Neural progenitor cell (in vitro differentiated cells): ENCODE results near the gene PTGER2. TPM values are rescaled to one million over a fixed set of nuclear protein-coding genes. Genes with fewer than 3 reads are reported as not detected.

ENCODE experiments used
- DNase-seq: peaks from one replicate; pipeline ENCODE4 v3.0.0-alpha.2; 2016; ENCODE audit warnings: low spot score
- H2AFZ ChIP-seq: fragments of 200-600 bp; sonication (generic); replicated peaks from 2 replicates; pipeline ENCODE4 v1.6.1; 2016; ENCODE audit warnings: antibody characterized with exemption
- H3F3A ChIP-seq: fragments of 200-600 bp; sonication (generic); 2 replicates; pipeline ENCODE4 v1.6.1; 2016; ENCODE audit warnings: antibody characterized with exemption, low read depth
- H3K27ac ChIP-seq: fragments of 200-600 bp; sonication (generic); 2 replicates; pipeline ENCODE4 v1.5.1; 2016; ENCODE audit warnings: mild to moderate bottlenecking
- H3K27me3 ChIP-seq: fragments of 200-600 bp; sonication (generic); 2 replicates; pipeline ENCODE4 v1.6.1; 2016; ENCODE audit warnings: mild to moderate bottlenecking, moderate library complexity
- H3K36me3 ChIP-seq: fragments of 200-600 bp; sonication (generic); 2 replicates; pipeline ENCODE4 v1.5.1; 2016
- H3K4me1 ChIP-seq: fragments of 200-600 bp; sonication (generic); 2 replicates; pipeline ENCODE4 v1.6.1; 2016; ENCODE audit warnings: mixed run types
- H3K4me2 ChIP-seq: fragments of 200-600 bp; sonication (generic); 2 replicates; pipeline ENCODE4 v1.6.1; 2016
- H3K4me3 ChIP-seq: fragments of 200-600 bp; sonication (generic); 2 replicates; pipeline ENCODE4 v1.5.1; 2016
- H3K79me2 ChIP-seq: fragments of 200-600 bp; sonication (generic); 2 replicates; pipeline ENCODE4 v1.6.1; 2016; ENCODE audit warnings: low read depth
- H3K9ac ChIP-seq: fragments of 200-600 bp; sonication (generic); 2 replicates; pipeline ENCODE4 v1.6.1; 2016
- H3K9me3 ChIP-seq: fragments of 200-600 bp; sonication (generic); 2 replicates; pipeline ENCODE4 v1.5.1; 2016; ENCODE audit warnings: low read depth
- H4K20me1 ChIP-seq: fragments of 200-600 bp; sonication (generic); 2 replicates; pipeline ENCODE4 v1.6.1; 2016; ENCODE audit warnings: low read depth
- H3K27ac Mint-ChIP-seq: 3 replicates; pipeline ENCODE4 v1.8.0; 2021; ENCODE audit warnings: mixed read lengths
- H3K27me3 Mint-ChIP-seq: 2 replicates; pipeline ENCODE4 v1.8.0; 2022; ENCODE audit warnings: low read depth, mild to moderate bottlenecking, inconsistent platforms, moderate library complexity, mixed read lengths; ENCODE audit not compliant: insufficient read depth
- H3K36me3 Mint-ChIP-seq: 3 replicates; pipeline ENCODE4 v1.8.0; 2021; ENCODE audit warnings: mixed read lengths
- H3K4me1 Mint-ChIP-seq: 3 replicates; pipeline ENCODE4 v1.8.0; 2021; ENCODE audit warnings: mixed read lengths
- H3K4me3 Mint-ChIP-seq: 3 replicates; pipeline ENCODE4 v1.8.0; 2021; ENCODE audit warnings: mild to moderate bottlenecking, moderate library complexity, mixed read lengths
- H3K9me3 Mint-ChIP-seq: 3 replicates; pipeline ENCODE4 v1.8.0; 2020; ENCODE audit warnings: mixed read lengths
- CTCF ChIP-seq: fragments of 200-600 bp; sonication (generic); IDR thresholded peaks from 2 replicates; pipeline ENCODE4 v1.5.1; 2017; ENCODE audit warnings: antibody characterized with exemption, mild to moderate bottlenecking
- EZH2 ChIP-seq: fragments of 200-600 bp; sonication (generic); IDR thresholded peaks from 2 replicates; pipeline ENCODE4 v1.6.1; 2017; ENCODE audit warnings: antibody characterized with exemption, mild to moderate bottlenecking, moderate library complexity
- EZH2phosphoT487 ChIP-seq: fragments of 200-600 bp; sonication (generic); IDR thresholded peaks from 2 replicates; pipeline ENCODE4 v1.6.1; 2017; ENCODE audit warnings: antibody characterized with exemption
- total RNA-seq: library from RNA; depleted of rRNA; stranded (reverse); fragments of >200 nt; gene quantifications from 2 replicates; pipeline ENCODE4 v1.2.3, GENCODE V29; 2015; ENCODE audit warnings: low replicate concordance

Gene PTGER2
- total RNA-seq, 1 donor from 2014 or later, result not detected

- H3K4me1 ChIP-seq, result no peaks in the 10 kb centered on the region
- Mint-ChIP-seq H3K9me3 (no peaks in the 10 kb centered on the region), H3K27me3 (peaks cover 1% of the 10 kb centered on the region), H3K27ac (no peak overlapping the region), H3K36me3 (no peaks in the 10 kb centered on the region), H3K4me1 (no peaks in the 10 kb centered on the region), H3K4me3 (no peak overlapping the region)
- no peaks in the 10 kb centered on the region for H4K20me1 ChIP-seq
- H3K9me3 ChIP-seq, result no peaks in the 10 kb centered on the region
- H3K27me3 ChIP-seq, result no peaks in the 10 kb centered on the region
- H3K36me3 ChIP-seq, result no peaks in the 10 kb centered on the region
- no peak overlapping the region for H2AFZ ChIP-seq
- no peak overlapping the region for H3K4me3 ChIP-seq
- no peak for DNase-seq
- H3K79me2 ChIP-seq, result no peaks in the 10 kb centered on the region
- TF ChIP-seq CTCF (no peak), EZH2 (no peak), EZH2phosphoT487 (no peak)
- H3K9ac ChIP-seq, result no peak overlapping the region
- H3K4me2 ChIP-seq, result no peak overlapping the region
- H3K27ac ChIP-seq, result no peak overlapping the region
- no peaks in the 10 kb centered on the region for H3F3A ChIP-seq
These were observed 9.7 kb upstream of the PTGER2 start for GRCh38 chr14:52304248-52304904.

GRCh38 chr14:52305014-52305413, 9.1 kb upstream of the PTGER2 start:
- no peak overlapping the region for H3K27ac ChIP-seq
- H3K9ac ChIP-seq, result no peak overlapping the region
- H3K27ac Mint-ChIP-seq, result no peak overlapping the region
- H3K36me3 ChIP-seq, result no peaks in the 10 kb centered on the region
- H3K79me2 ChIP-seq, result no peaks in the 10 kb centered on the region
- H3K4me2 ChIP-seq, result no peak overlapping the region
- H4K20me1 ChIP-seq, result no peaks in the 10 kb centered on the region
- H3F3A ChIP-seq, result no peaks in the 10 kb centered on the region
- no peak overlapping the region for H3K4me3 Mint-ChIP-seq
- H3K4me3 ChIP-seq, result no peak overlapping the region
- H3K27me3 ChIP-seq, result no peaks in the 10 kb centered on the region
- DNase-seq, result no peak
- no peaks in the 10 kb centered on the region for H3K9me3 ChIP-seq
- peaks cover 3% of the 10 kb centered on the region for H3K27me3 Mint-ChIP-seq
- H3K4me1 ChIP-seq, result no peaks in the 10 kb centered on the region
- H3K9me3 Mint-ChIP-seq, result no peaks in the 10 kb centered on the region
- H3K4me1 Mint-ChIP-seq, result no peaks in the 10 kb centered on the region
- H2AFZ ChIP-seq, result no peak overlapping the region
- no peaks in the 10 kb centered on the region for H3K36me3 Mint-ChIP-seq
- TF ChIP-seq EZH2, result no peak
- TF ChIP-seq EZH2phosphoT487, result no peak
- no peak for TF ChIP-seq CTCF

- no peaks in the 10 kb centered on the region for H3K36me3 ChIP-seq
- peaks cover 3% of the 10 kb centered on the region for H3K9me3 Mint-ChIP-seq
- no peaks in the 10 kb centered on the region for H3K4me1 ChIP-seq
These were observed 6.7 kb upstream of the PTGER2 start for GRCh38 chr14:52307376-52307775.

More at GRCh38 chr14:52307376-52307775, 6.7 kb upstream of the PTGER2 start:
- Mint-ChIP-seq H3K4me3 (no peak overlapping the region), H3K36me3 (no peaks in the 10 kb centered on the region), H3K27ac (no peak overlapping the region), H3K4me1 (no peaks in the 10 kb centered on the region), H3K27me3 (peaks cover 11% of the 10 kb centered on the region)
- no peaks in the 10 kb centered on the region for H3F3A ChIP-seq
- H3K27ac ChIP-seq, result no peak overlapping the region
- DNase-seq, result no peak
- no peak overlapping the region for H2AFZ ChIP-seq
- no peak overlapping the region for H3K9ac ChIP-seq
- H3K9me3 ChIP-seq, result no peaks in the 10 kb centered on the region
- H4K20me1 ChIP-seq, result no peaks in the 10 kb centered on the region
- TF ChIP-seq EZH2 (no peak), CTCF (no peak), EZH2phosphoT487 (no peak)
- no peak overlapping the region for H3K4me3 ChIP-seq
- peaks cover 18% of the 10 kb centered on the region for H3K27me3 ChIP-seq
- H3K79me2 ChIP-seq, result no peaks in the 10 kb centered on the region
- H3K4me2 ChIP-seq, result no peak overlapping the region
